Measurements from ENCODE around the gene LYRM7.
"Not testable (repeated sequence)": the region's sequence is repeated elsewhere in the genome, so short reads cannot be mapped to it uniquely, and the experiment has no call there.

Gene LYRM7

GRCh38 chr5:131182839-131183238, 12.1 kb downstream of the LYRM7 start:
- no peak for DNase-seq

DNA sequence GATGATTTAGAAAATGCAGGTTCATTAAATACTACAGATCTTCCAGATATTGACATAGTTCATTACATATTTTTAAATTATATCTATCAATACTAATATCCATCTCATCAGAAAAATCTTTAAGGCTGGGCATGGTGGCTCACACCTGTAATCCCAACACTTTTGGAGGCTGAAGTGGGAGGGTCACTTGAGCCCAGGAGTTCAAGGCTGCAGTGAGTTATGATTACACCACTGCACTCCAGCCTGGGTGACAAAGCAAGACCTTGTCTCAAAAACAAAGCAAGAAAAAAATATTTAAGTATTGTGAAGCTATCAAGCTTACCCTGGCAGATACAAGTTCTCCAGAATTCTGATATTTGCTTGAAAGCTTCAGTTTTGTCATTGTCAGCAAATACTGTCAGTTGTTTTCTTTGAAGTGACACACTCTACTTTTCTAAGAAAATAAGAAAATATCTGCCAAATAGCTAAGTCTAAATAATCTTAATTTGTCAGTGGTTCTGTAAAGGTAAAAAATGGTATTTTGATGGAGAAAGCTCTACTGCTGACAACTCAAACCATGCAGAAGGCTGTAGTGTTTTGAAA, 14.9 kb downstream of the LYRM7 start:
- DNase-seq, result no peak

DNA sequence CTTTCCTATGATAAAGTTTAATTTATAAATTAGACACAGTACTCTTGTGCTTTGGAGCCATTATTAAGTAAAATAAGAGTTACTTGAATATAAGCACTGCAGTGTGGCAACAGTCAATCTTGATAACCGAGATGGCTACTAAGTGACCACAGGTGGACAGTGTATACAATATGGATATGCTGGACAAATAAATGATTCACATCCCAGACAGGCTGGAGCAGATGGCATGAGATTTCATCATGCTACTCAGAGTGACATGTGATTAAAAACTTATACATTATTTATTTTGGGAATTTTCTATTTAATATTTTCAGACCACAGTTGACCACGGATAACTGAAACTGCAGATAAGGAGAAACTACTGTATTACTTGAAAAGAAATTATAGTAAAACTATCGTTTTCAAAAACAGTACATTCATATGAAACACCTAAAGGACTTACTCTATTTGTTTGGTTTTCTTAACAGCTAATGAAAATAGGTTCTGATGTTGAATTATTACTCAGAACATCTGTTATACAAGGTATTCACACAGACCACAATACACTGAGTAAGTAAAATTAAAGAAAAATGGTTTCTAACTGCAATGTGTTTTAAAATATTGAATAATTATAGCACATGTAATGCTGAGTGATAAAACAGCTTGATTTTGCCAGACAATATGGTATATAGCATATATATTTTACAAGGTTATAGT, 16.0 kb downstream of the LYRM7 start:
- no peak for DNase-seq

DNA sequence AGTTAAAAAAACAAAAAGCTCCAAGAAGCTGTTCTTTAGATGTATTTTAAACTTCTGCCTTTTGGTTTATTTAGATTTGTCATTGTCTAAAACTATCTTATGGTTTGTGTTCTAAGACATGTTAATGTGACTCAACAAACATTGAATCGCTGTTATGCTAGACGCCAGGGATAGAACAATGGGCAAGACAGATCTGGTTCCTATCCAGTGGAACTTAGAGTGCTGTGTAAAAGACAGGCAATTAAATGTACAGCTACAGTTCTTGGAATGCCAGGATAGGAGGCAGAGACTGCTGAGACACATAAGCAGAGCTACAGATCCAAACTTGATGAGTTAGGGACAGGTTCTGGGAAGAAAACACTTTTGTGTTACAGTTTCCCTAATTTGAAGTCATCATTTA, 22.4 kb downstream of the LYRM7 start:
- no peak for DNase-seq

DNA sequence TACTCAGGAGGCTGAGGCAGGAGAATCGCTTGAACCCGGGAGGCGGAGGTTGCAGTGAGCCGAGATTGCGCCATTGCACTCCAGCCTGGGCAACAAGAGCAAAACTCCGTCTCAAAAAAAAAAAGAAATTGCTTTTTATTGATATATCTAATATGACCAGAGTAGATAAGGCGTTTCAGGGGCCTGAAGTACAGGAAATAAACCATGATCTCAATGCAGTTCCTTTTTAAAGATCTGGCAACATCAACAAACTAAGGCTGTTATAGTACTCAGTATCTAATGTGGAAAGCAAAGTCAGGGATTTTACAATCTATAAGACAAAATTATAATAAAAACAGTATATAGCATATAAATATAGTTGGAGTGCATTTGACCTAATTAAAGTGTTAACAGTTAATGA, 23.2 kb downstream of the LYRM7 start:
- not testable (repeated sequence) for DNase-seq

DNA sequence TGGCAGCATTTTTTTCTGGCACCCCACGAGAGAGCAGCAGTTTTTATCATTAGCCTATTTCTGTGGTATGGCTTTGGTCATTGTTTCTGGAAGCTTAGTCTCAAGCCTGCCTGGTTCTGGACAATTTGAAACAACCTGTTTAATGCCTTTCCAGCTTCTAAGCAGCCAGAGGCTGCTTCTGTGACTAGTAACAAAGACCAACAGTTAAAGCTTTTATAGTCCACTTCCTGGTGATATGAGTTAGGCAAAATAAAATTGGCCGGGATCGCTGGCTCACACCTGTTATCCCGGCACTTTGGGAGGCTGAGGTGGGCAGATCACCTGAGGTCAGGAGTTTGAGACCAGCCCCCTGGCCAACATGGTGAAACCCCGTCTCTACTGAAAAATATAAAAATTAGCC, 24.0 kb downstream of the LYRM7 start:
- no peak for DNase-seq

- DNase-seq, result no peak
Observed at GRCh38 chr5:131195696-131196095, 25.0 kb downstream of the LYRM7 start.

GRCh38 chr5:131196331-131196730, 25.6 kb downstream of the LYRM7 start:
- no peak for DNase-seq

GRCh38 chr5:131198625-131199024, 27.9 kb downstream of the LYRM7 start:
- DNase-seq, result no peak

- no peak for DNase-seq
Observed at GRCh38 chr5:131200560-131200959, 29.8 kb downstream of the LYRM7 start.

GRCh38 chr5:131204964-131205363, 34.2 kb downstream of the LYRM7 start:
- DNase-seq, result no peak

DNA sequence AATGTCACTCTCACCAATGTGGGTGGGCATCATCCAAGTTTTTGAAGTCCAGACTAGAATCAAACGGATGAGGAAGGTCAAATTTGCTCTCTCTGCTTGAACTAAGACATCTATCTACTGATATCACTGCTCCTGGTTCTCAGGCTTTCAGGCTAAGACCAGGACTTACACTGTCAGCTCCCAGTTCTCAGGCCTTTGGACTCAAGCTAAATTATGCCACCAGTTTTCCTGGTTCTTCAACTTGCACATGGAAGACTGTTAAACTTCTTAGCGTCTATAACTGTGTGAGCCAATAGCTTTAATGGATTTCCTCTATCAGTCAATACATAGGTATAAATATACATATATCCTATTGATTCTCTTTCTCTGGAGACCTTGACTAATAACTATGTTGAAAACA, 35.3 kb downstream of the LYRM7 start:
- DNase-seq, result no peak

- no peak for DNase-seq
Observed at GRCh38 chr5:131206772-131207171, 36.0 kb downstream of the LYRM7 start.

DNA sequence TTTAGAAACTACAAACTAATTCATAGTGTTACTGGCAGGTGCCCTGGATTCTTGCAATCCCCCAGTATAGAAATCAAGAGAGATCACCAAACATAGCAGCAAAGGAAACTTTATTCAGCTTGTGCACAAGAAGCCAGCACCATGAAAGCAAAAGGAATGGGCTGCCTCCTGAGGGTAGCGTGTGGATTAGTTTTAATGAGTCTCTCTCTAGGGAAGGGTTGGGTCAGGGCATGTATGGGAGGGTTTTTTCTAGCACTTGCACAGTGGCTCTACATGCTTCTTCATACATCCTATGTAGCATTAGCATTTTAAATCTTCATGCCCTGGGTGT, 38.4 kb downstream of the LYRM7 start:
- DNase-seq, result no peak

DNA sequence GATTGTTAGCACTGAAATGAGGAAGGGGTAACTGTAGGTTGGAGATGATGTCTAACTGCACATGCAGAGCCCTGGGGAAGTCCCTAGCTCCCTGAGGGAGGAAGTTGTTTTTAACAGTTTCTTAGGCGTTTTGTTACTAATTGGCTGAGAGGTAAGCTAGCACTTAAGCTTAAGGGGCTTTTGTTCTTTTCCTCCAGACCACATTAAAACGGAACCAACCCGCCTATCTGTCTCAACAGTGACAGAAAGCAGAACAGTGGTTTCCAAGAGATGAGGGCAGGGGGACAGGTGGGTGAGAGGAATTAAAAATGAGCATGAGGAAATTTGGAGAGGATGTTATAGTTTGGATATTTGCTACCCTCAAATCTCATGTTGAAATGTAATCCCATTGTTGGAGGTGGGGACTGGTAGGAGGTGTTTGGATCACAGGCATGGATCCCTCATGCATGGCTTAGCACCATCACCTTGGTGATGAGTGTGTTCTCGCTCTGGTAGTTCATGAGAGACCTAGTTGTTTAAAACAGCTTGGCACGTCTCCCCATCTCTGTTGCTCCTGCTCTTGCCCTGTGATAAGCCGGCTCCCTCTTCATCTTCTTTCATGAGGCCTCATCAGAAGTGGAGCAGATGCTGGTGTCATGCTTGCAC, 38.9 kb downstream of the LYRM7 start:
- peak; percentile 84 for DNase-seq

- no peak for DNase-seq
Observed at GRCh38 chr5:131210151-131210510, 39.4 kb downstream of the LYRM7 start.

DNA sequence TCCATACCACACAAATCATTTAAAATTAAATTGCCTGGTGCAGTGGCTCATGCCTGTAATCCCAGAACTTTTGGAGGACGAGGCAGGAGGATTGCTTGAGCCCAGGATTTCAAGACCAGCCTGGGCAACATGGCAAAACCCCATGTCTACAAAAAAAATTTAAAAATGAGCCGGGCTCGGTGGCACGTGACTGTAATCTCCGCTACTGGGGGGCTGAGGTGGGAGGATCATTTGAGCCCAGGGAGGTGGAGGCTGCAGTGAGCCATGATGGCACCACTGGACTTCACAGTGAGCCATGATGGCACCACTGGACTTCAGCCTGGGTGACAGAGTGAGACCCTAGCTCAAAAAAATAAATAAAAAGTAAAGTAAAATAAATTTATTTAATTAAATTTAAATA, 40.9 kb downstream of the LYRM7 start:
- no peak for DNase-seq

- DNase-seq, result no peak
Observed at GRCh38 chr5:131212471-131213021, 41.8 kb downstream of the LYRM7 start.

DNA sequence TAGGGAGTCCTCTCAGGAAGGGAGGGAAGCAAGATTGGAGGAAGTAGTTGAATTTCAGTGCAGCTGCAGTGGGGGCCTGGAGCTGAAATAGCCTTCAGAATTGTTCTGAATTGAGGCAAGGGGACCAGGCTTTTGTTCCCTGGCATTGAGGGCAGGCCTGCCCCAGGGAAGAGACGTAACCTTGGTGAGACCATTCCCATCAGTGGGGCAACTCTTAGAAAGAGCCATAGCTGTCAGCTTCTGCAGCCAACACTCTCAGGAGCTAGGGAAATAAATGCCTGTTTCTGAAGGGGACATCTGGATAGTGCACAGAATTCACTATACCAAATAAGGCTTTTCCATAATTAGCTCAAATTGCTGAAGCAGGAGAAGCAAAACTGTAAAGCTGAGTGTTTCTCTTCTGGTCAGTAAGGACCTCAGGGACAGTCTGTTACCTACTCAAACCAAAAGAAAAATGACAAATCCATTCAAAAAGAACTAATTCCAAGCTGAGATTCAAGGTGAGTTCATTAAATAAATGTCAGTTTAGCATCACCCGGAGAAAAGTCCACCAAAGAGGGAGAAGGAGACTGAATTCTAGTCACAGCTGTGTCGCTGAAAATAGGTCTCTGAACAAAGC, 44.0 kb downstream of the LYRM7 start:
- DNase-seq, result no peak

- no peak for DNase-seq
Observed at GRCh38 chr5:131217791-131218190, 47.0 kb downstream of the LYRM7 start.

DNA sequence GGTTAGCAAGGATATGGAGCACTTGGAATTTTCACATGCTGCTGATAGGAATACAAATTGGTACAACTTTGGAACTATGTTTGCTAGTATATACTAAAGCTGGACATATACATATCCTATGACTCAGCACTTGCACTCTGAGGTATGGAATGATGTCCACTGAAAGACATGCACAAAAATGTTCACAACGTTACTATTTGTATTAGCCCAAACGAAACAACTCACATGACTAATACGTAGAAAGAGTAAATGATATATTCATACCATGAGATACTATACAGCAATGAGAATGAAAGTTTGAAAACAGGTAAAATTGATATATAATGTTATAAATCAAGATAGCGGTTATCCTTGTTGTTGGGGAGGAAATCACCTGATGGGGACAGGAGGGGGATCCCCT, 47.6 kb downstream of the LYRM7 start:
- no peak for DNase-seq

DNA sequence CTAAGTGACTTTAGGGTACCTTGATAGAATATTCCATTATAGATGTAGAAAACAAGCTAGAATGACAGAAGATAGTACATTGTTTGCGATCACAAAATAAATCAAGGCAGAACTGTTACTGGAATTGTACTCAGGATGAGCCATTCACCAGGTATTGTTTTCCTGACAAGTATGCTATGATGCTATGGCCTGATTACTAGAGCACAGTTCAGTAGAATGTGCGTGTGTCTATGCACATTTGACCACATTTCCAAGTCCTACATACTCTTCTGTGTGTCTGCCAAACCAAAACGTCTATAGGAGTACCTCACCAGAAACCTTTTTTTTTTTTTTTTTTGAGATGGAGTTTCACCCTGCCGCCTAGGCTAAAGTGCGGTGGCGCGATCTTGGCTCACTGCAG, 49.8 kb downstream of the LYRM7 start:
- no peak for DNase-seq

- DNase-seq, result no peak
Observed at GRCh38 chr5:131221008-131221703, 50.4 kb downstream of the LYRM7 start.

Data from CD4-positive, alpha-beta T cell treated with Interleukin-12 subunit alpha and Interleukin-12 subunit beta, for 1 hour (primary cell).